Cardiac fibroblast (primary cell): Measurements from ENCODE around the gene RNF115.

Source experiments
- DNase-seq, 2 donors: peaks; one replicate each; pipeline versions ENCODE4 v3.0.0 to v3.0.0-alpha.2; 2010; ENCODE audit warnings: low read depth in 2 of 2
- H3K4me3 ChIP-seq, 2 donors: replicated peaks in 1 of 2; 1 replicate in 1 of 2; 2 replicates in 1 of 2; pipeline ENCODE4 v1.5.1; 2011; ENCODE audit warnings: low read depth in 2 of 2, low read length in 2 of 2, mild to moderate bottlenecking in 2 of 2, moderate library complexity in 1 of 2
- CTCF ChIP-seq: IDR thresholded peaks from one replicate; pipeline ENCODE4 v1.5.1; 2011; ENCODE audit warnings: low read depth, mild to moderate bottlenecking, low read length, inconsistent platforms

RNF115 gene

GRCh38 chr1:145716641-145717345, 107.1 kb downstream of the RNF115 start:
- no peak overlapping the region for H3K4me3 ChIP-seq
- DNase-seq = no peak
- no peak for TF ChIP-seq CTCF

- TF ChIP-seq CTCF = no peak
- H3K4me3 ChIP-seq = no peak overlapping the region
Observed at GRCh38 chr1:145714524-145715111, 109.3 kb downstream of the RNF115 start.

GRCh38 chr1:145711213-145711651, 112.7 kb downstream of the RNF115 start:
- no peak overlapping the region for H3K4me3 ChIP-seq
- no peak for DNase-seq
- TF ChIP-seq CTCF = no peak

More at GRCh38 chr1:145714524-145715111, 109.3 kb downstream of the RNF115 start:
- DNase-seq = no peak

GRCh38 chr1:145710291-145711027, 113.4 kb downstream of the RNF115 start:
- no peak for TF ChIP-seq CTCF
- DNase-seq = no peak
- no peak overlapping the region for H3K4me3 ChIP-seq

GRCh38 chr1:145708063-145708462, 115.8 kb downstream of the RNF115 start:
- DNase-seq = no peak
- no peak overlapping the region for H3K4me3 ChIP-seq
- no peak for TF ChIP-seq CTCF

GRCh38 chr1:145707183-145707867, 116.6 kb downstream of the RNF115 start, which contains the start of gene PDZK1:
TSS of gene PDZK1 (minus strand) at chr1:145707368. CDS start at chr1:145688021, 19,347 bp downstream.
- H3K4me3 ChIP-seq = no peak within 1 kb of the TSS
- TF ChIP-seq CTCF = no peak
- DNase-seq = no peak
